A549 treated with DMSO at 1 μM for 4 hours (cell line): Measurements from ENCODE around the gene MLLT6. TPM values are rescaled to one million over a fixed set of nuclear protein-coding genes. Genes with fewer than 3 reads are reported as not detected.

Source experiments
- total RNA-seq: library from RNA; stranded (reverse); fragments of 200-300 nt; extraction: Qiagen RNA extraction; gene quantifications from 5 replicates; pipeline ENCODE4 v1.2.3, GENCODE V29; 2022; ENCODE audit warnings: low read depth

The MLLT6 gene
- total RNA-seq = 29.1 to 36.6 TPM (median 33.8 TPM) in 5 replicates

DNA sequence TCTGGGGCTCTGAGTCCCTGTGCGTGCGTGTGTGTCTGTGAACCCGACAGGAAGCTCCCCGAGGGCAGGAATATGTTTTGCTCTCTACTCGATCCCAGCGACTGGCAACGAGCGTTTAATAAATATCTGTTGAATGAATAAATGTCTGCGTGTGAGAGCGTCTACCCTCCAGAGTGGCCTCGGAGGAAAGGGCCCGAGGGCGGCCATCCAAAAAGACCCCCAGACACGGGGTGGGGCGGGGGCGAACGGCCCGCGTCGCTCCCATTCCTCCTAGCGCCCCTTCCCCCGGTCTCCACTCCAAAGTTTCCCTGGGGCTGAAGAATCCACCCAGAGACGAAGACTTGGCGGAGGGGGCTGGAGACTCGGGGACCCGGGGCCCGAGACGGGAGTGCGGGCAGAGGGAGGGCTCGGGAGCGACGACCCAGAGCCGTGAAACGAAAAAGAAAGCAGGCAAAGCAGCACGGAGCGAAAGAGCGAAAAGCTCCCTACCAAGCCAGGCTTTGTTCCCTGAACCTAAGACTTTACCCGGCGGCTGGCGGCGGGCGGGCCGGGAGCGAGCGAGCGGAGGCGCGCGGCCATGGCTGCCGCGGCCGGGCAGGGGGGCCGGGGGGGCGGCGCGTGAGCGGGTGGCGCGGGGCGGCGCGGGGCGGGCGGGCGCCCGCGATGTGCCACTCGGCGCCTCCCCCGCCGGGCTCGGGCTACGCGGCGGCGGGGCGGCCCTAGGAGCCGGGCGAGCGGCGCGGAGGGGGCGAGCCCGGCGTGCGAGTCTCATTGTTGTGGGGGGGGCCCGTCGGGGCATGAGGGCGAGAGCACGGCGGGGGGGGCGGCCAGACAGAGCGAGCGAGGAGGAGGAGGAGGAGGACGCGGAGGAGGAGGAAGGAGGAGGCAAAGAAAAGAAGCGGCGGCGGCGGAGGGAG lies at the start of gene MLLT6:
TSS of gene MLLT6 (plus strand) at position 668 of the 917 bp plus-strand sequence. CDS start 360 bp downstream, outside the sequence.

GRCh38 chr17:38674749-38675615 lies 30.1 kb upstream of the MLLT6 start, which contains the start of gene EPOP:
Gene EPOP, minus strand, starts transcription at chr17:38674957. Its CDS starts 462 bp downstream, at chr17:38674495.

DNA sequence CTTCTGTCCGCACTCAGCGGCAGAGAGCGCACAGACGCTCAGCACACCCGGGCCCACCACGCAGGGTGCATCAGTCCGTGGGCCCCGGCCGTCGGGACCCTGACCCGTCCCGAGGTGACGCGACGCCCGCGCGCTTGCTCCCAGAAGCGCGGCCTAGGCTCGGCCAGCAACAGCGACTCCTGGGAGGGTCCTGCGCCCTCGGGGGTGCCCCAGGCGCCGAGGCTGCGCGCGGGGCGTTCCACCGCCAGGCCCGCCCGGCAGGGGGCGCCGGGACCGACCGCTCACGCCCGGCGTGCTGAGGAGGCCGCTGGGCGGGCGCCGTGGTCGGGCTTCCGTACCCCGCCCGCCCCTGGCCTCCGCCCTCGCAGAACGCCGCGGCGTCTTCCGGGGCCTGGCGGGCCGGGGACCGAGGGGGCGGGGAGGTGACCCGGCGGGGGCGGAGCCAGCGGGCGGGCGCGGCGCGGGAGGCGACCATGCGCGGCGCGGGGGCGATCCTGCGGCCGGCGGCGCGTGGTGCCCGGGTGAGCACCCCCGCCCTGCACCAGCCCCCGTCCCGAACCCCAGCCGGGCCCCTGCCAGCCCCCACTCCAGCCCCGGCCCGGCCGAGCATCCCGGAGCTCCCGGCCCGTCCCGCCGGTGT lies 24.9 kb downstream of the MLLT6 start, which contains the start of gene CISD3:
TSS of gene CISD3 (plus strand) at position 456 of the 640 bp plus-strand sequence. CDS start at position 474, 18 bp downstream.

DNA sequence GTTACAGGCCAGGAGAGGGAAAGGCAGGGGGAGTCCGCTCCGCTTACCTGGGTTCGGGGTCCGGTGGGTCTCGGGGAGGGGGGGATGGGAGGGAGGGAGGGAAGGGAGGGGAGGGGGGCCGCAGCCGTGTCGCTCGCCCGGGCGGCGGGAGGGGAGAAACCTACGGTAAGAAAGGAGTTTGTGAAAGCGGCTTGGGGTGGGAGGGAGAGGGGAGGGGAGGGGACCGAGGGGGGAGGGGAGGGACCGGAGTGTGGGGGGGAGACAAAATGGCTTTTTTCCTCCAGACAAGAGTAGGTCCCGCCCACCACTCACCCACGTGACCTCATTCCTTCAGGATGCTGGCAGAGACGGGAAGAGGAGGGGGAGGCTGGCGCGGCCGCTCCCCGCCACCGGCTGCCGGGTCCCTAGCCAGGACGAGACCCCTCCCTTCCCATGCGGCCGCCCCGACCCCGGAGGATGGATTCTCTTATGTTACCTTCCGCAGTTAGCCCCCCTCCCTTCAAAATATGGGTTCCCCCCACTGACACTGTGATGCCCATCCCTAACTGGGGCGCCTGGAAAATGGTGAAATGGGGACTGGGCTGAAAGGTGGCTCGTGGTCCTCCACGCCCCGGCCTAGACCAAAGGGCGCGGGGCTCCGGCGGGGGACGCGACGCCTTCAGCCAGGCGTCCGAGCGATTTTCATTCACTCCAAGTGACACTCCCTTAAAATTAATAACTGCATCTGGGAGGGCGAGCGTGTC lies 43.2 kb downstream of the MLLT6 start, which contains the start of gene PCGF2:
TSS of gene PCGF2 (minus strand) at position 188 of the 743 bp plus-strand sequence. CDS start 7,934 bp downstream, outside the sequence.

DNA sequence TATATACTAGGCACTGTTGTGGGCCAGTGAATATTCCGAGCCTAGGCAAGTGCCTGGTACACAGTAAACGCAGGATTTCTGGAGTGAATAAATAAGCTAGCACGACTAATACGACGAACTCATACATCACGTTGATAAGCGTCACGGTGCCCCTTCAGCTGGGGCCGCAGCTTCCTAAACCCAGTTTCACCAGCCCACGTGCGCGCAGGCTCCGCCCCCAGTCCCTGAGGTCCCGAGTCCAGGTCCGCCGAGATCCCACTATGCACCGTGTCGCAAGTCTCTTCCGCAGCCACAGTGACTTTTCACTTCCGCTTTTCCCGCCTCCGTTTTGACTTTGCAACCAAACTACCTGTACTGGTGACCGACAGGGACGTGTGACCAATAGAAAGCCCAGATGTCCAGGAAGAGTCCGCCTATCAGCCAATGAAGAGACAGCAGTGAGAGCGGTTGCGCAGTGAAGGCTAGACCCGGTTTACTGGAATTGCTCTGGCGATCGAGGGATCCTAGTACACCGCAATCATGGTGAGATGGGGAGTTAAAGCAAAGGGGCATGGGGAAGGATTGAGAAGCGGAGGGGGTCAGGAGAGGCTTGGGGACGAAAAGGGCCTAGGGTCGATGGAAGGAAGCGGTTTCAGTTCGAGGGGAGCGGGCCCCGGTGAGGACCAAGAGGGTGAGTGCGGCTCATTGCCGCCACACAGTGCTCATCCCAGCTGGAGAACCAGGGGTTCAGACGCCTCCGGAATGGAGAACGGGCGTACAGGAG lies 47.4 kb downstream of the MLLT6 start, which contains the start of gene PSMB3:
TSS of gene PSMB3 (plus strand) at position 434 of the 763 bp plus-strand sequence. CDS start at position 520, 86 bp downstream.

Other genes starting within 250 kb of the MLLT6 start
- 2.3 to 2.9 TPM (median 2.8 TPM) in 5 replicates for gene SRCIN1, start 99.3 kb upstream of the MLLT6 start, total RNA-seq
- 11.8 to 15.4 TPM (median 14.1 TPM) in 5 replicates for gene EPOP, start 30.3 kb upstream of the MLLT6 start, total RNA-seq
- gene CISD3, start 25.1 kb downstream of the MLLT6 start, total RNA-seq = 49.9 to 90.1 TPM (median 81.8 TPM) in 5 replicates
- gene PCGF2, start 43.1 kb downstream of the MLLT6 start, total RNA-seq = 37.1 to 65.4 TPM (median 55.6 TPM) in 5 replicates
- gene PSMB3, start 47.5 kb downstream of the MLLT6 start, total RNA-seq = 371 to 441 TPM (median 418 TPM) in 5 replicates
- gene PIP4K2B, start 94.3 kb downstream of the MLLT6 start, total RNA-seq = 35.9 to 49.8 TPM (median 43.6 TPM) in 5 replicates
- gene CWC25, start 120.0 kb downstream of the MLLT6 start, total RNA-seq = 22.6 to 26.6 TPM (median 23.2 TPM) in 5 replicates
- gene RPL23, start 148.4 kb downstream of the MLLT6 start, total RNA-seq = 2,538 to 2,929 TPM (median 2,599 TPM) in 5 replicates
- 254 to 281 TPM (median 267 TPM) in 5 replicates for gene LASP1, start 164.8 kb downstream of the MLLT6 start, total RNA-seq